Testis (tissue), 3 donors: ENCODE results near the gene CHRD. TPM values are rescaled to one million over a fixed set of nuclear protein-coding genes. Genes with fewer than 3 reads are reported as not detected.

Experiments used
- DNase-seq: peaks from one replicate; pipeline ENCODE4 v3.0.0-alpha.2; 2019
- H3K27ac ChIP-seq, 2 donors: fragments of 200-600 bp; sonication (generic); one replicate each; pipeline ENCODE4 v1.5.1; 2019
- H3K27me3 ChIP-seq: fragments of 200-600 bp; sonication (generic); one replicate; pipeline ENCODE4 v1.5.1; 2019
- H3K36me3 ChIP-seq: fragments of 200-600 bp; sonication (generic); one replicate; pipeline ENCODE4 v1.5.1; 2017; ENCODE audit warnings: low read depth; ENCODE audit errors: missing control alignments
- H3K4me1 ChIP-seq: fragments of 200-600 bp; sonication (generic); one replicate; pipeline ENCODE4 v1.5.1; 2019
- H3K4me3 ChIP-seq, 2 donors: fragments of 200-600 bp; sonication (generic); one replicate each; pipeline ENCODE4 v1.5.1; 2017 to 2019
- H3K9me3 ChIP-seq: fragments of 200-600 bp; sonication (generic); one replicate; pipeline ENCODE4 v1.5.1; 2017
- POLR2A ChIP-seq: fragments of 450-650 bp; IDR thresholded peaks from one replicate; pipeline ENCODE4 v1.6.1; 2017; ENCODE audit warnings: antibody characterized with exemption, mild to moderate bottlenecking, moderate library complexity
- WGBS, 2 donors: methylation state at CpG; one replicate each; pipeline ENCODE4 v1.1.5; 2018; 5-methylcytosine and 5-hydroxymethylcytosine counted together
- intact Hi-C: fragments of 100-400 bp; cut with DNase I; formaldehyde crosslinking; loops from one replicate; pipeline ENCODE4 v1.15.1; 2023; ENCODE audit warnings: low total_unique reads
- polyA plus RNA-seq: library from polyadenylated mRNA; stranded (reverse); fragments of 350-450 nt; fragmentation: Illumina TruSeq; extraction: RNeasy Lipid Tissue Mini Kit (QIAGEN cat#74804); gene quantifications from one replicate; pipeline ENCODE4 v1.2.3, GENCODE V29; 2014; ENCODE audit warnings: low read depth, low replicate concordance; ENCODE audit not compliant: insufficient read depth
- total RNA-seq, 2 donors: library from RNA; depleted of rRNA; stranded (reverse); fragments of >200 nt; gene quantifications; one replicate each; pipeline ENCODE4 v1.2.3, GENCODE V29; 2016
- TF ChIP-seq, protein P1 (sequence below), 3 experiments: fragments of 450-650 bp in 2 of 3; fragments of 200-600 bp in 1 of 3; sonication (generic) in 1 of 3; IDR thresholded peaks; one replicate each; pipeline ENCODE4 v1.5.1; 2016 to 2019; ENCODE audit warnings: antibody characterized with exemption in 3 of 3, mild to moderate bottlenecking in 2 of 3, moderate library complexity in 1 of 3

CHRD gene
- total and polyA plus RNA-seq, 3 donors from 2014 or later, result 3.5 to 4.3 (median 4.3) TPM

DNA sequence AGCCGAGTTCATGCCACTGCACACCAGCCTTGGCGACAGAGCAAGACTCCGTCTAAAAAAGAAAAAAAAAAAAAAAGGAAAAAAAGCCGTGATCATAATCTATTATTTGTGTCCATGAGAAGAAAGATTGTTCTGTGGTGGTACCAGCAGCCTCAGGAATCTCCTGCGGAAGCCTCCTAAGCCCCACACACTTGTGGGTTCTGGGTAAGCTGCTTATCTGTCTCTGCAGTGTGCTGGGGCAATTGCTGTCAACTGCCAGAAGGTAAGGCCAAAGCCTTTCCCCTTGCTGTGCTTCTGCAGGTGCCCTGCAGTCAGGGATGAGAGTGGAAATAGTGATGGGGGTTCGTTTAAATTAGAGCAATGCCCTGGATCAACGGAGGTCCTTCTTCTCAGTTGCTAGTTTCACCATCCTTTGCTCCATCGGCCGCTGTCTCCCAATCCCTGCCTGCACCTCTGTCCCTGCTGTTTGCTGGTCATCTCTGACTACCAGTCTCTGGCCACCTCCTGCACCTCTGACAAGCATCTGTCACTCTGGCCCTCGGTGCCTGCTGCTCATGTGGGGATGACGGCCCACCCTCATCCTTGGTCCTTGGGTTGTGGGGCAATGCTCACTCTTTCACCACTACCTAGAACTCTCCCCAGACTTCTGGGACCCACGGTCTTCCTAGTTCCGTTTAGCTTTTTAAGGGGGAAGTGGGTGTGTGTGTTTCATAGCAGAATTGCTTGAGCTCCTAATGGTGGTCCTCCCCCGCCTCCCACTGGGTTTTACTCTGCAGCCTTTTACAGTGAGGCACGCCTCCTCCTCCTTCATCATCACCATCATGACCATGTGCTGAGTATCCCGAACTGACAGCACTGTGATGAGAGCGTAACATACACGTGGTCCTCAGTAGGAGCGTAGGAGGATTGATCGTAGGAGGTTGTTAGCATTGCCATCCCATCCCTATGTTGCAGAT lies 25.5 kb downstream of the CHRD start:
- no peak for TF ChIP-seq POLR2A
- TF ChIP-seq, protein P1, sequence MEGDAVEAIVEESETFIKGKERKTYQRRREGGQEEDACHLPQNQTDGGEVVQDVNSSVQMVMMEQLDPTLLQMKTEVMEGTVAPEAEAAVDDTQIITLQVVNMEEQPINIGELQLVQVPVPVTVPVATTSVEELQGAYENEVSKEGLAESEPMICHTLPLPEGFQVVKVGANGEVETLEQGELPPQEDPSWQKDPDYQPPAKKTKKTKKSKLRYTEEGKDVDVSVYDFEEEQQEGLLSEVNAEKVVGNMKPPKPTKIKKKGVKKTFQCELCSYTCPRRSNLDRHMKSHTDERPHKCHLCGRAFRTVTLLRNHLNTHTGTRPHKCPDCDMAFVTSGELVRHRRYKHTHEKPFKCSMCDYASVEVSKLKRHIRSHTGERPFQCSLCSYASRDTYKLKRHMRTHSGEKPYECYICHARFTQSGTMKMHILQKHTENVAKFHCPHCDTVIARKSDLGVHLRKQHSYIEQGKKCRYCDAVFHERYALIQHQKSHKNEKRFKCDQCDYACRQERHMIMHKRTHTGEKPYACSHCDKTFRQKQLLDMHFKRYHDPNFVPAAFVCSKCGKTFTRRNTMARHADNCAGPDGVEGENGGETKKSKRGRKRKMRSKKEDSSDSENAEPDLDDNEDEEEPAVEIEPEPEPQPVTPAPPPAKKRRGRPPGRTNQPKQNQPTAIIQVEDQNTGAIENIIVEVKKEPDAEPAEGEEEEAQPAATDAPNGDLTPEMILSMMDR (IDR thresholded peaks at IDR 0.05), result no peak
- Histone ChIP-seq H3K27me3 (no peaks in the 10 kb centered on the region), H3K27ac (no peak overlapping the region), H3K4me3 (no peak overlapping the region), H3K9me3 (no peaks in the 10 kb centered on the region), H3K4me1 (no peaks in the 10 kb centered on the region), H3K36me3 (no peaks in the 10 kb centered on the region)
- DNase-seq, result no peak
- intact Hi-C loops, result no loop called here
- 70 to 76% methylated on average over 20 of the region's 20 CpGs for WGBS, 2 donors

DNA sequence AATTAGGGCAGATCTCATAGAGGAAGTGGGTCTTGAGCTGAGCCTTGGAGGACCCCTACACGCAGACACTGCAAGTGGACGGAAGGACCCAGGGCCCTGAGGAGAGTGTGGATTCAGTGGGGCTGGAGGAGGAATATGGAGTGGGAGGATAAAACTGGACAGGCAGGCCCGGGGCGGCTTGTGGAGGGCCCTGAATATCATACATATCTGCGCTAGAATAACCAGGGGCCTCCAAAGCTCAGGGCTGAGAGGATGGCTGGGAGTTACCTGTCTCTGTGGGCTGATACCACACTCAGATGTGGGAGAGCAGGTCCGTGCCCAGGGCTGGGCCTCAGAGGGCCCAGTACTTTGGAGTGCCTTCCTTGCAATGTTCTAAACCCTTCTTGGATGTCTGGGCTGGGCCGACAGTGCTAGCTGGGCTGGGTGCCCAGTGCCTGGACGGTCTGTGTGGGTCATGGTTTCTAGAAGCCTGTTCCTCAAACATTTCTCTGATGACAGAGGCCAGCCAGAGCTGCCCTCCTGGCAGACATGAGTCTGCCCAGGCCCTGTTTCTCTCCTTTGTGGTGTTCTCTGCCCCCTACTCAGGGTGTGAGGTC lies 29.6 kb downstream of the CHRD start:
- Histone ChIP-seq H3K4me1 (no peaks in the 10 kb centered on the region), H3K27ac (no peak overlapping the region), H3K36me3 (no peaks in the 10 kb centered on the region), H3K9me3 (no peaks in the 10 kb centered on the region), H3K4me3 (no peak overlapping the region), H3K27me3 (no peaks in the 10 kb centered on the region)
- 82 to 92% methylated on average over 7 to 8 of the region's 8 CpGs for WGBS, 2 donors
- intact Hi-C loops, result no loop called here
- TF ChIP-seq, protein P1 (IDR thresholded peaks at IDR 0.05), result no peak
- no peak for TF ChIP-seq POLR2A
- DNase-seq, result no peak

DNA sequence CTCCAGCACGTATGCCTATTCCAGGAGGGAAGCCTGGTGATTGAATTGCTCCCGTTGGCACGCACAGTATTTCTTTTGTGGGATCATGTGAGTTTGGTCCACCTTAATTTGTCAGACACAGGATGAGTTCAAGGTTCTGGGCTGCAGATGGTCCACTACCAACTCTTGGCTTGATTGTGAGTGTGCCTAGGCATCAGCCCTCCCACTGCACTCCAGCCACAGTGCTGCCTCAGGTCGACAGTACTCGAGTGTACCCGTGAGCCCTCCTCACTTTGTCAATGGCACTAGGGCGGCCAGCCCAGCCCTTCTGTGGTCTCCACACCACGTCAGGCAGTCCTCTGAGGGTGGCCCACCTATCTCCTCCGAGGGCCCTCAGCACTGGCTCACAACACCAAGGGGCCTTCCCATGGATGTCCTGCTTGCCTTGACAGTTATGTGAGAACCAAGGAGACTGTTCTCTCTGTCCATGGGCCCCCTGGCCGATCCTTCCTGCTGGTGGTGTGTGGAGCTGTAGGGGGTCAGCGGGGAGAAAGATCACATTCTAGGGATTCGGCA lies 30.2 kb downstream of the CHRD start:
- WGBS, 2 donors, result 65 to 78% methylated on average over 6 to 12 of the region's 12 CpGs
- intact Hi-C loops, result no loop called here

DNA sequence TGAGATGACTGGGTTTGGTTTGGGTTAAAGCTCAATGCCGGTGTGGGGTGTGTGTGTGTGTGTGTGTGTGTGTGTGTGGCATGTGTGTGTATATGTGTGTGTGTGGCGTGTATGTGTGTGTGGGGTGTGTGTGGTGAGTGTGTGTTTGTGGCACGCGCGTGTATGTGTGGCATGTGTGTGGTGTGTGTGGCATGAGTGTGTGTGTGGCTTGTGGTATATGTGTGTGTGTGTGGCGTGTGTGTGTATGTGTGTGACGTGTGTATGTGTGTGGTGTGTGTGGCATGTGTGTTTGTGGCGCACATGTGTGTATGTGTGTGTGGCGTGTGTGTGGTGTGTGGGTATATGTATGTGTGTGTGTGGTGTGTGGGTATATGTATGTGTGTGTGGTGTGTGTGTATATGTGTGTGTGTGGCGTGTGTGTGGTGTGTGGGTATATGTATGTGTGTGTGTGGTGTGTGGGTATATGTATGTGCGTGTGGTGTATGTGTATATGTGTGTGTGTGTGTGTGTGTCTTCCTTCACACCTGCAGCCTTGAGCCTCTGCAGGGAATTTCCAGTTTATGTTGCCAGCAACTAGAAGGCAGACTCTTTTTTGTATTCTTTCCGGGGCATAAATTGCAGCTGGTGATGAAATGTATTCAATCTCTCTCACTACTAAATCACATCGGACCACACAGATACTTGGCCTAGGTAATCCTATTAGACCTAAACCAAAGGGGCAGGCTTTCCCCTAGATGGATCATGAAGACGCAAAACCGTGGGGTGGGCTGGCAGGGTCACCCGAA lies 34.8 kb downstream of the CHRD start:
- no peaks in the 10 kb centered on the region for H3K4me1 ChIP-seq
- H3K27ac ChIP-seq, result no peak overlapping the region
- TF ChIP-seq, protein P1 (IDR thresholded peaks at IDR 0.05), result no peak
- TF ChIP-seq POLR2A, result no peak
- WGBS, 2 donors, result 80% methylated on average over 16 of the region's 16 CpGs
- intact Hi-C loops, result no loop called here
- no peaks in the 10 kb centered on the region for H3K27me3 ChIP-seq
- DNase-seq, result no peak
- no peaks in the 10 kb centered on the region for H3K9me3 ChIP-seq
- no peaks in the 10 kb centered on the region for H3K36me3 ChIP-seq
- no peak overlapping the region for H3K4me3 ChIP-seq

More for the DNA sequence above, 30.2 kb downstream of the CHRD start:
- no peak for DNase-seq
- Histone ChIP-seq H3K27ac (no peak overlapping the region), H3K27me3 (no peaks in the 10 kb centered on the region), H3K4me3 (no peak overlapping the region), H3K36me3 (no peaks in the 10 kb centered on the region), H3K4me1 (no peaks in the 10 kb centered on the region), H3K9me3 (no peaks in the 10 kb centered on the region)
- TF ChIP-seq, protein P1 (IDR thresholded peaks at IDR 0.05), result no peak
